Measurements from ENCODE around the gene MBD6. TPM values are rescaled to one million over a fixed set of nuclear protein-coding genes. Genes with fewer than 3 reads are reported as not detected.

The MBD6 gene
- polyA plus RNA-seq, 3 donors: 2.4 to 47.7 (median 2.6) TPM

DNA sequence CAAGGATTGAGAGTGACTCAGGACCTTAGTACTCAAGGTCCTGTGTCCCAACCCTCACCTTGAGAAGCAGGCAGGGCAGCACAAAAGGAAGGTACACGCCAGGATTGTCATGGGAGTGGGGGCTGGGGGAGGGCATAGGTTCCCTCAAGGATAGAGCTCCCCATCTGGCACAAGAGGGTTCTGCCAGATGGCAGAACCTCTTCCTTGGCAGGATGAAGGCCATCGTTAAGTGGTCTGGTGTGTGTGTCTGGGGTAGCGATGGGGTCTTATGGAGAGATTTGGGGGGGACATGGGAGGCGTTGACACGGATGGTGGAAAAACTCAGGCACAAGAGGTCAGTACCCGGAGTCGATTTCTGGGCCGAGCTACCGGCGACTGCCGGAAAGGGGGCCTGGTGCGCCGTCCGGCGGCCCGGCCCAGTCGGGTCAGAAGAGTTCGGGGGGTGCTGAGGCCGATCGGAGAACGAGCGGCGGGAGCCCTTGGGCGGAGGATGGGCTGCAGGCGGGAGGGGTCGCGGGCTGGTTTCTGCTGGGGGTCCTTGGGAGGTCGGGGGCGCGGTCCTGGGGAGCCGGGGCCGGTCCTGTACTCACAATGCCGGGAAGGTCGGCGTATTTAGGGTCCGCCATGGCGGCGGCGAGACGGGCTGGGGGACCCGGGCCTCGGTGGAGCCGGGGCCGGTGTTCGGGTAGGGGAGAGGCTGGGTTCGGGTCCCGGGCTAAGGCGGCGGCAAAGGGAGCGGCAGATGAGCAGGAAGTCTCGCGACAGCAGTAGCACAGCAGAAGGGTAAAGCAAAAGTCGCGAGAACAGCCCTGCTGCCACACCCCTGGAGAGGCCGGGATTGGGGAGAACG, 24.0 kb downstream of the MBD6 start, which contains the start of gene DCTN2:
Gene DCTN2, minus strand, starts transcription at position 755 of the 850 bp plus-strand sequence. Its CDS starts 129 bp downstream, at position 626.
- H3K27ac Mint-ChIP-seq: peak within 1 kb of the TSS; percentile 84 to 96 (median 88)
- peak within 1 kb of the TSS; percentile 93 for H3K9ac ChIP-seq (ENCODE audit: insufficient read depth, low read length, poor library complexity, severe bottlenecking)
- no peaks in the 10 kb centered on the region for H3K9me3 ChIP-seq (replicated peaks in 1 of 2; ENCODE audit: control insufficient read depth in 1 of 2, insufficient read depth in 1 of 2, low read length in 2 of 2)
- peaks cover 2% of the 10 kb centered on the region for H4K20me1 ChIP-seq (ENCODE audit: insufficient read depth, low read length)
- H3K36me3 Mint-ChIP-seq: peaks cover 24 to 26% of the 10 kb centered on the region in 2 donors
- peaks cover 31 to 35% (median 31%) of the 10 kb centered on the region in 3 donors for H3K27me3 Mint-ChIP-seq (ENCODE audit: low read depth in 3 of 3)
- peak; percentile 93 to 97 (median 95) for DNase-seq
- H2AFZ ChIP-seq (ENCODE audit: insufficient read depth, low read depth, low read length, poor library complexity, severe bottlenecking): peak within 1 kb of the TSS; percentile 98
- under 1% methylated on average over 56 of the region's 56 CpGs for WGBS (ENCODE audit: insufficient coverage)
- peaks cover 0 to 11% (median 2%) of the 10 kb centered on the region in 7 donors for H3K9me3 Mint-ChIP-seq
- peaks cover 48% of the 10 kb centered on the region for H3K4me1 Mint-ChIP-seq
- H3K27me3 ChIP-seq (ENCODE audit: control insufficient read depth in 2 of 2, insufficient read depth in 2 of 2, low read length in 2 of 2): peaks cover 25 to 34% of the 10 kb centered on the region in 2 donors
- intact Hi-C loops (cut with micrococcal nuclease): loop anchor here (5.0 to 10.0 kb wide), 3 partner anchors 69 to 208 kb away; partner anchors contain the start of genes ARHGAP9 (in 2 of the 2), CDK4 (in 1 of the 2) and MARCHF9 (in 1 of the 2)
- H3K4me2 ChIP-seq (replicated peaks; ENCODE audit: extremely low read depth, low read length, poor library complexity, severe bottlenecking): peak within 1 kb of the TSS; percentile 94
- H3K4me1 ChIP-seq (ENCODE audit: control insufficient read depth in 1 of 2, insufficient read depth in 2 of 2, low read length in 2 of 2): peaks cover 18 to 42% of the 10 kb centered on the region in 2 donors
- TF ChIP-seq, protein P1, sequence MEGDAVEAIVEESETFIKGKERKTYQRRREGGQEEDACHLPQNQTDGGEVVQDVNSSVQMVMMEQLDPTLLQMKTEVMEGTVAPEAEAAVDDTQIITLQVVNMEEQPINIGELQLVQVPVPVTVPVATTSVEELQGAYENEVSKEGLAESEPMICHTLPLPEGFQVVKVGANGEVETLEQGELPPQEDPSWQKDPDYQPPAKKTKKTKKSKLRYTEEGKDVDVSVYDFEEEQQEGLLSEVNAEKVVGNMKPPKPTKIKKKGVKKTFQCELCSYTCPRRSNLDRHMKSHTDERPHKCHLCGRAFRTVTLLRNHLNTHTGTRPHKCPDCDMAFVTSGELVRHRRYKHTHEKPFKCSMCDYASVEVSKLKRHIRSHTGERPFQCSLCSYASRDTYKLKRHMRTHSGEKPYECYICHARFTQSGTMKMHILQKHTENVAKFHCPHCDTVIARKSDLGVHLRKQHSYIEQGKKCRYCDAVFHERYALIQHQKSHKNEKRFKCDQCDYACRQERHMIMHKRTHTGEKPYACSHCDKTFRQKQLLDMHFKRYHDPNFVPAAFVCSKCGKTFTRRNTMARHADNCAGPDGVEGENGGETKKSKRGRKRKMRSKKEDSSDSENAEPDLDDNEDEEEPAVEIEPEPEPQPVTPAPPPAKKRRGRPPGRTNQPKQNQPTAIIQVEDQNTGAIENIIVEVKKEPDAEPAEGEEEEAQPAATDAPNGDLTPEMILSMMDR (IDR thresholded peaks at IDR 0.05): no peak
- H3K79me2 ChIP-seq (ENCODE audit: insufficient read depth, low read length): peaks cover 27% of the 10 kb centered on the region
- peaks cover 2 to 21% of the 10 kb centered on the region in 2 donors for H3K36me3 ChIP-seq (replicated peaks in 1 of 2; ENCODE audit: control insufficient read depth in 1 of 2, insufficient read depth in 2 of 2, low read length in 2 of 2)
- H3K27ac ChIP-seq (ENCODE audit: low read depth in 1 of 2, low read length in 2 of 2): peak within 1 kb of the TSS; percentile 23 to 82
- peak within 1 kb of the TSS; percentile 73 to 96 (median 94) for H3K4me3 ChIP-seq (replicated peaks in 1 of 3; ENCODE audit: low read depth in 2 of 3, low read length in 3 of 3)
- H3K4me3 Mint-ChIP-seq: peak within 1 kb of the TSS; percentile 99 to 100

DNA sequence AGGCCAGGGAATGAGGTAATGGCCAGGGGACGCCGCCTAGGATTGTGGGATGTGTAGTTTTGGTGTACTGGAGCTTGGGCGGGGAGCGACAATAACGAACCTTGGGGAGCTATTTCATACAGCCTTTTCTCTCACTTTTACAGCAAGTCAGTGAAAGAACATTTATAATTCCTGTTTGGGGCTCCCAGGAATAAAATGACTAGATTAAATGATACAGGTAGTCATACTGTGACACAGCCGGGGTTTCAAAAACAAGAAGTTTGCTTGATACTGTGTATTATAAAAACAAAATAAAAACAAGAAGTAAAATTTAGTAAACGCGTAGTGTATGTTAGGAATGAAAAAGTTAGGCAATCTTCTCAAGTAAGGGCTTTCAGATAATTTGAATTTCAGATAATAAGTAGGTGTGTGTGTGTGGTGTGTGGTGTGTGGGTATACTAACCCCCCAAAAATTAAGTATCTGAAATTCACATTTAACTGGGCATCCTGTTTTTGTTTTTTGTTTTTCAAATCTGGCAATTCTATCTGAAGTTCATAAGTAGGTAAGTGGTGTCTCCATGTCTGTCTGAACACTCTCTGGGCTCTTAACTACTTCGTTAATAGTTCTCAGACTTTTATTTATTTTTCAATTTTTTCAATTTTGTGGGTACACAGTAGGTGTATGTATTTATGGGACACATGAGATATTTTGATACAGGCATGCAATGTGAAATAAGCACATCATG, 24.8 kb downstream of the MBD6 start:
- no peaks in the 10 kb centered on the region for H4K20me1 ChIP-seq (ENCODE audit: insufficient read depth, low read length)
- peak overlapping the region; percentile 84 to 96 (median 87) for H3K27ac Mint-ChIP-seq
- peak overlapping the region; percentile 73 to 96 (median 94) for H3K4me3 ChIP-seq (replicated peaks in 1 of 3; ENCODE audit: low read depth in 2 of 3, low read length in 3 of 3)
- peaks cover 27% of the 10 kb centered on the region for H3K79me2 ChIP-seq (ENCODE audit: insufficient read depth, low read length)
- TF ChIP-seq, protein P1 (IDR thresholded peaks at IDR 0.05): no peak
- no peak for DNase-seq
- WGBS (ENCODE audit: insufficient coverage): no CpG with 5 or more reads among the region's 9 CpGs
- H3K36me3 Mint-ChIP-seq: peaks cover 19 to 20% of the 10 kb centered on the region in 2 donors
- H3K4me1 Mint-ChIP-seq: peaks cover 48% of the 10 kb centered on the region
- H3K36me3 ChIP-seq (replicated peaks in 1 of 2; ENCODE audit: control insufficient read depth in 1 of 2, insufficient read depth in 2 of 2, low read length in 2 of 2): peaks cover 0 to 13% of the 10 kb centered on the region in 2 donors
- H2AFZ ChIP-seq (ENCODE audit: insufficient read depth, low read depth, low read length, poor library complexity, severe bottlenecking): peak overlapping the region; percentile 98
- intact Hi-C loops (cut with micrococcal nuclease): loop anchor here (5.0 to 10.0 kb wide), 3 partner anchors 70 to 207 kb away; partner anchors contain the start of genes ARHGAP9 (in 2 of the 2), CDK4 (in 1 of the 2) and MARCHF9 (in 1 of the 2)
- H3K4me3 Mint-ChIP-seq: peak overlapping the region; percentile 99 to 100
- H3K9ac ChIP-seq (ENCODE audit: insufficient read depth, low read length, poor library complexity, severe bottlenecking): peak overlapping the region; percentile 93
- H3K9me3 ChIP-seq (replicated peaks in 1 of 2; ENCODE audit: control insufficient read depth in 1 of 2, insufficient read depth in 1 of 2, low read length in 2 of 2): no peaks in the 10 kb centered on the region
- peaks cover 18 to 42% of the 10 kb centered on the region in 2 donors for H3K4me1 ChIP-seq (ENCODE audit: control insufficient read depth in 1 of 2, insufficient read depth in 2 of 2, low read length in 2 of 2)
- peak overlapping the region; percentile 94 for H3K4me2 ChIP-seq (replicated peaks; ENCODE audit: extremely low read depth, low read length, poor library complexity, severe bottlenecking)
- peaks cover 34 to 39% (median 35%) of the 10 kb centered on the region in 3 donors for H3K27me3 Mint-ChIP-seq (ENCODE audit: low read depth in 3 of 3)
- peaks cover 27 to 37% of the 10 kb centered on the region in 2 donors for H3K27me3 ChIP-seq (ENCODE audit: control insufficient read depth in 2 of 2, insufficient read depth in 2 of 2, low read length in 2 of 2)
- H3K9me3 Mint-ChIP-seq: peaks cover 0 to 11% (median 2%) of the 10 kb centered on the region in 7 donors
- peak overlapping the region in 1 of 2 donors; percentile 82 for H3K27ac ChIP-seq (ENCODE audit: low read depth in 1 of 2, low read length in 2 of 2)

Measured in CD14-positive monocyte (primary cell).